ELR (cell line): ENCODE data around the gene RAPGEF5.

ENCODE experiments used
- DNase-seq: peaks from one replicate; pipeline ENCODE4 v3.0.0-alpha.2; 2015; ENCODE audit warnings: low read depth

RAPGEF5 gene

DNA sequence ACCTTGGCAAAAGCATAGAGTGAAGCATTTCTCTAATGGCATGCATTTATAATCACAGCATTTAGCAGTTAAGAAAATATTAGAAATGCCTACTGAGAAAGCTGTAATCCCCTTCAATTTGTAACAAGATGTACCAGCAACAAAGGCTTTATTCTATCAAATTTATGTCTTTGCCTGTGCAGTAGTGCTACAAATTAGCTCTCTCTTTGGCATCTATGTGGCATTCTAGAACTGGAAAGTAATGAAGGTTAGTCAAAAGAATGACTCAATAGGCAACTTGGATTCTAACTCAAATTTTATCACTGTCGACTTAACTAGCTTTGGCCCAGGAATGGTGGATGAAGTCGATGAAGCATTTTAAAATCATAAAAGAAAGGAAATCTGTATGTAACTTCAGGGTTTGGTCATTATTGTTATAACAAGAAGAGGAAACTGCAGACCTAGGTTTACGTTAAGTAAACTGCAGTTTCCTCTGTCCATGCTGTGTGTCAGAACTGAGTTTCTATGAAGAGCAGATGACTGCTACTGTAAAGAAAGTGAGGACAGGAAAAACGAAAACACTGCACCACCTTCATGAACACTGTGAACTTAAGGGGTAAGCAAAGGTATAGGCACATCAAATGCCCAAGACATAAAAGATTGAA is 140.0 kb downstream of the RAPGEF5 start:
- DNase-seq, result no peak

DNA sequence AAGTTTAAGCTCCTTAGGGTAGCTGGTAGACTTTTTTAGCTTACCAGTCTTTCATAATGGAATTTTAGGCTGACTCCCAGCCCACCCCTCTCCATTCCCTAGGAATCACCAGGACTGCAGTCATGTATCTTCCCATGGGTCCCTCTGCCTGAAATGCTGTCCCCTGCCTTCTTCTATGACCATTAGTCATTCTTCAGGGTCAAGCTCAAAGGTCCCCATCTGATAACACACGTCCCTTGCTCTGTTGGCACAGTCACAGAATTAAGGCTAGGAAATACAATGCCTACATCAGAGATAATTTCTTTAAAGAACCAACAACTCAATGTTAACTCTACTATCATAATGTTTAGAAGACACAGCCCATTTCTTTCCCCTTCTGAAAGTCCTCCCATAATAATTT is 140.6 kb downstream of the RAPGEF5 start:
- no peak for DNase-seq

DNA sequence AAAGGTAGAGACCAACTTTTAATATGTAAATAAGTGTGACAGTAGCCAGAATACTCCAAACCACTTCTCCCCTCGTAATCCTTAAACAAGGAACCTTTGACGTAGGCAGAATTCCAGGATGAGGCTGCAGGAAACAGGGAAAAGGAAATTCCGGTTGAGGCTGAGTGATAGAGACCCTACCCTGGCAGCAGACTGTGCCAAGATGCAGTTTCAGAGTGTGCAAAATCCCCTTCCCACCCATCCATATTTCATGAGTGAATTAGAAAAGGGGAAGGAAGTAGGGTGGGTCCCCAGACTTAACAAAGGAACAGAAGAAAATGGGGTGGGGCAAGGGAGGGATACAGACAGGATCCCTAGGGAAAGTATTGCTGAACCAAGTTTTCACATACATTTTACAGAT is 143.0 kb downstream of the RAPGEF5 start:
- DNase-seq, result no peak

DNA sequence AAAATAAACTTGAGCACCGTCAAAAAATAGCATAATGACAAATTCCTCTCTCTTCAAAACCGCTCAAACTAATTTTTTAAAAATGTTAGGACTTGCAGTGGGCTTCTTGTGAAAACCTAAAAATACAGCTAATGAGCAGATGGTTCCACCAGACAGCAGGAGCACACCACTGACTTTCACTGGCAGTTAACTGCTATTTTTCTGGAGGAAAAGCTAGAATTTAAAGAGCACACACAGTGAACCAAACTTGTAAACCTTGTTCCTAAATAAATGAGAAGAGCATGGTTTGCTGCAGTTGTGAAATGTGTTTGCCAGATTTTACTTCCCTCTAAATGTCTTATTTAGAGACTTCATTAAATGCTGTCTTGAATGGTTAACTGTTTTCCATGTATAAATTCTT is 143.9 kb downstream of the RAPGEF5 start:
- DNase-seq, result no peak

DNA sequence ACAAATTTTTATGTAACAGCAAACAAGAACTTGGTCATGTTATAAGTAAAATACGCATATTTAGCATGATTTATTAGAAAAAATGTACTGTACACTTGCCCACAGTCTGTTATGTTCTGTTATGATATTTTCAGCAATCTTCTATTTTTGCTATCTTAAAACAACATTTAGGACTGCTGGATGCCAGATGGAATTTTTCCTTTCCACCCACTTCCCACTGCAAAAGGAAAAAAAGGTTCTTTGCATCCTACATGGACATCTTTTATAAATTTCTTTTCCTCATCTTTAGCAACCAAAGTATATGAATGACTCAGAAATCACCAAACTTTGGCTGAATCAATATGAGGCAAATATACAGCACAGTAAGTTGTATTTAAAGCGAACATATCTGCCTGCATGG is 146.0 kb downstream of the RAPGEF5 start:
- no peak for DNase-seq

DNA sequence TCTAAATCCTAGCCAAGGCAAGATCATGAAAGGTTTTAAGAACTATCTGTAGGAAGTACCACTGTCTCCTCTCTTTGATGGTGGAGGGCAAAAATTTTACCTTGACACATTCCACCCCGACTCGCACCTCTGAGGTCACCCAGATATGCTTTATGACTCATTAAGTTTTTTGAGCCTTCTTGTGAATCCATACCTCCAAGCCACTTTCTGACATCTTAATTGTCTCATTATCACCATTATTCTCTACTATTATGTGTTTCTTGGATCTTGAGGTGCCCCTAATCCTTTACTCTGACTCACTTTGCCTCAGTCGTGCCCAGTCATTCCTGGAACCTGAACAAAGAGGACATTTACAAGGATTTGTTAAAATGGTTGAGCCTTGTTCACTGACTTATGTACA is 146.6 kb downstream of the RAPGEF5 start:
- no peak for DNase-seq

DNA sequence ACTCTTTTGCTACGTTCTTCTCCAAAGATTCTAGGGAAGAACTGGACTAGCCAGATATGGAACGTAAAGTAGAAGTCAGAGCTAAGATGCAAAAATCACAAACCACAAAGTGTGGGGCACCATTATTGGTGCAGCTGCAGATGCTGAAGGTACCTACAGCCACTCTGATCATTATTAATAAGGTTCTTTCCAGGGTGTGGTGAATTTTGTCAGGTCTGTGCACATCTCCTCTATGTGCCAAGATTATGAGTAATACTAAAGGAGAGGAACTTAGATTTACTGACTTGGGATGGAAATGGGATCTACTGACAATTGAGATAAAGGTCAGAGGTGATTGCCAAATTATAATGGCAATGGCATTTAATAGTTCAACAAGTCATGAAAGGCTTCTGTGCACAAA is 148.2 kb downstream of the RAPGEF5 start:
- no peak for DNase-seq

DNA sequence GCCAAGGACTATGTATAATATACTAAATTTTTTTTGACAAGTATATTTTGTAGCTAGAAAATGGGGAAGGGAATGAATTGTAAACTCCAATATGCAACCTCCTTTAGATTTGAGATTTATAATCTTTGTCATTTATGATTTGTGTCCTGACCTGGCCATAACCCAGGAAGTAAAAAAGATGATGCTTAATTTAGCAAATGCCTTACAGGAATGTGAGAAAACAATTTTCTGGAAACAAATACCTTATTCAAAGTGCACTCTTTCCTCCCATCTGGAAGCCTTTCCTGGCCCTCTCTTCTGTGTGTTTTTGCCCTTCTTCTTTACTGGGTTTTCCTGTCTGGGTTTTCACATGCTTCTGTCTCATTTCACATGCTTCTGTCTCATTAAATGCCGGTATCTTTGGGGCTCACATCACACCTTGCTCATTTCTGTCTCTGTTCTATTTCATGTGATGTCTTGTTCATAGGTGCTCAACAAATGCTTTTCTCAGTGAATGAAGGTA is 149.2 kb downstream of the RAPGEF5 start:
- DNase-seq, result no peak

DNA sequence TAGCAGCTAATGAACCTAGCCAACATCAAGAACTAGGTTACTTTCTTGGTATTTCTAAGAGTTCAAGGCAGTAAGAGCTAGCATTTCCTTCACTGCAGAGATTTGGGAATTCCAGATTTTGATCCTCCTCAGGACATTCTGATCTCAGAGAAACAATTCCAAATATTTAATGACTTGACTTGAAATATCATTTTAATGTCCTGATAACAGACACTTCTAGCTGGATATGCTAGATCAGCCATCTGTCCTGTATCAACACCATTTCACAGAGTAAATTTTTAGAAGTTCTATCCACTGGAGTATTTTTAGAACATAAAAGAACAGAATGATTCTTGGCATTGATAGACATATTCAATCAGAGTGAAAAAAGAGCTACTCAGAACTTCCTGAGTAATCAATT is 151.3 kb downstream of the RAPGEF5 start:
- no peak for DNase-seq

DNA sequence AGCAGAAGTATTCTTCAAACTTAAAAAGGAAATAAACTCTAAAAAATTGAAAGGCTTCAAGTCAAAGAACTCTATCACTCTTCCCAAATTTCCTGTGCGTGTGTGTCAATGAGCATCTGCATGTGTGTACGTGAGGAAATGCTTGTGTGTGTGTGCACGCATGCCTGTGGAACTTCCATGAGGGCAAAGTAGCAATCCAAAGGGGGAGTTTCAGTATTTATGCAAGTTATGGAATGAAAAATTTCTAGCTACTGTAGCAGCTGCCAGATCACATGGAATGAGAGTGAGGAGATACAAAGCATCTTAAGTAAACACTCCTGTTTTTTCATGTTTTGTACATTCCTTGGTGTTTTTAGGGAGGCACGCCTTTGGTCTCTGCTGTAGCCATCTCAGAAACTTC is 152.6 kb downstream of the RAPGEF5 start:
- DNase-seq, result no peak

DNA sequence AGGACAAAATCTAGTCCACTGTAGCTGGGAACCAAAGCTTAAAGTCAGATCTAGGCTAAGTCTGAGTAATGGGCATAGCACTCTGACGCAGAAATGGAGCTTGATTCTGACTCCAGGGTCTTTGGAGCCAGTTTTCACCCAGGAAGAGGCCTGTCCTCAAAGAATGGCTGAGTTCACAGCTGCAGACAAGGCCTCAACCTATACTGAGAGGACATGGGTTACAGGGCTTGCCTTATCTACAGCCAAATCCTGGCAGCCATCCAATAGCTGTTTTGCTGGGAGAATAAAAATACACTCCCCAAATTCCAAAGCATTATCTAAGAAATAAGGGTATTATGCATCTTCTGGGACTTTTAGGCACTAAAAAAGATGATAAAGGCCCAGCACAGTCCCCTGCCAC is 154.8 kb downstream of the RAPGEF5 start:
- no peak for DNase-seq

DNA sequence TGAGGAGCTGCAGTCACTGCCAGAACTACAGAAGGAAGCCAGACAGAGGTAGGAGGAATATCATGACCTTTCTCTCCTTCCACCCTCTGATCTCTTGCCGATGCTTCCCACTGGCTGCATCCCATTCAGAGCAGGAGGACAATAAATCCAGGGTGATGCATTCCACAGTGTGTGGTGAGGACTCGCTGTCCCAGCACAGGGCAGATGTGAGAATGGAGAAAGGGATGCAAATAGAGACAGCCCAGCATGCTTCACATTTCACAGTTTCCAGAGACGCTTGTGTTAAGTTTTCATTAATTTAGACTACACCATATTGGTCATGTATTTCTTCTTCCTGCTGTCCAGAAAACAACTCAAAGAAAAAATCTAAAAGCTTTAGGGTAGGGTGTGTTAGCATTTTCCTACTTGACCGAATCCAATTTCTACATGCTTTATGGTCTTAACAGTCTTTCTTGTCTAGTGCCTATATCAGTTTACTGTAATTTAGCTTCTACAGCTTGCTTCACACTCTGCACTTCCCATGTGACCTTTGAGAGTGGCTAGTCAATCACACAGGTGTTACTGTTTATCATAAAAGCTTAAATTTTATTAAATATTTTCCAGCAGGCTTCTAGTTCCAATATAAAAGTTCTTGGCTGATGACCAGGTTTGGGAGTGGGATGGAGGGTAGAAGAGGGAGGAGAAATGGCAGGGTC is 155.6 kb downstream of the RAPGEF5 start:
- DNase-seq, result no peak

DNA sequence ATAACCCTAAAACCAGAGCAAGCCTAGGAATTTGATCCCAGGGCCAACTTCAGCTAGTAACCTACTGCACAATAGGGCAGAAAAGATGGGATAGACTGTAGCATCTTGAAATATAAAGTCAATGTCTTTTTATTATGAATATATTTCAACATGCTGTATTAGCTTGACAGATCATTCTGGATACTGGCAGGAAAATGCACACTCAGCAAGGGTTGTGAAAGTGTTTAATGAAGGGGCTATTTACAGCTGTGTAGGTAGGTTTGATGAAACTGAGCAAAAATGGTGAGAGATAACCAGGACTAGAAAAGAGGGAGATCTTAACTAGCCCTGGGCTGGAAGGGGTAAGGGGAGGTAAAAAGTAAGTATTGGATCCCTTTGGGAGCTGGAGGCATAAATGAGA is 156.2 kb downstream of the RAPGEF5 start:
- no peak for DNase-seq

DNA sequence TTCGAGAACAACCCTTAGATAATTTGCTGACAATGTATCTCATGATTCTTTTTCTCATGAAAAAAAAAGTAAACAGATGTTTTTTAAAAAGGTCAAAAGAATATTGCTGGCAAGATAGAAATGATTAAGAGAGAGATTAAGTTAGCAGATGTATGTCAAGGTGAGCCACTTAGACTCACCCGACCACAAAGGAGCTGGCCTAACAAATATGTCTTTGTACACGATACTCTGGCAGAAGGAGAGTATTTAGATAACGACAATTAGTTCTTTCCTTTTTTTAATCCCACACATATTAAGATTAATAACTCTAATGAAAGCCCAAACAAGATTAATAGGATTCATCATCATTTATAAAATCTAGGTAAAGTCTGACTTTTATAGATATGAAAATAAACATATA is 156.7 kb downstream of the RAPGEF5 start:
- DNase-seq, result no peak

DNA sequence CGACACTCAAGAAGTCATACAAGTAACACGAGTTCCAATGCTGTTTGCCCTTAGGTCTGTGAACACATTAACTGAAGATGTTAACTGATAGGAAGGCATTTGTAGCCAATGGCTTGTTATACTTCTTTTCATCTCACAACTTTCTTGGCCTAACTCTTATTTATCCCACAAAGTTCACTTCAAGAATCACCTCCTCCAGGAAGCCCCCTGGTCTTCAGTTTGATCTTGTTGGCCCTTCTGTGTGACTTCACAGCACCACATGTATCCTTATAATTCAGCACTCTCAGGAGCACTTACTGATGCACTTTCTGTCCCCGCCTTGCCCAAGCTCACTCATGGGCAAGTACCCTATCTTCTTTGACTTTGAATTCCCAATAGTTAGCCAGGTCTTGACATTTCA is 159.6 kb downstream of the RAPGEF5 start:
- no peak for DNase-seq

DNA sequence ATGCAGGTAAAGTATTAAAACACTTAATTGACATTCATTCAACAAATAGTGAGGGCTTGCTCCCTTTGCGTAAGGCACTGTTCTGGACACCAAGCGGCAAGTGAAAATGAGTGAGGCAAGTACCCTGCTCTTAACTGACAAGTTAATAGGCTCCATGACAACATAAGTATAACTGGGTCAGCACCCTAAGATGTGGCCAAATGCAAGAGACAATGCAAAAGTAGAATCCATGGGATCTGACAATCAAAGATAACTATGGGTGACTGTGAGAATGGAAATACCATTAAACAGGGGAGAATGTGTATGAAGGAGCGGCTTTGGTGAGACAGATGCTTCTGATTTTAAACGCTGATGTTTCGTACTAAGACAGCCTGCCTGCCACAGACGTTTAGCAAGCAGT is 160.5 kb downstream of the RAPGEF5 start:
- DNase-seq, result no peak

DNA sequence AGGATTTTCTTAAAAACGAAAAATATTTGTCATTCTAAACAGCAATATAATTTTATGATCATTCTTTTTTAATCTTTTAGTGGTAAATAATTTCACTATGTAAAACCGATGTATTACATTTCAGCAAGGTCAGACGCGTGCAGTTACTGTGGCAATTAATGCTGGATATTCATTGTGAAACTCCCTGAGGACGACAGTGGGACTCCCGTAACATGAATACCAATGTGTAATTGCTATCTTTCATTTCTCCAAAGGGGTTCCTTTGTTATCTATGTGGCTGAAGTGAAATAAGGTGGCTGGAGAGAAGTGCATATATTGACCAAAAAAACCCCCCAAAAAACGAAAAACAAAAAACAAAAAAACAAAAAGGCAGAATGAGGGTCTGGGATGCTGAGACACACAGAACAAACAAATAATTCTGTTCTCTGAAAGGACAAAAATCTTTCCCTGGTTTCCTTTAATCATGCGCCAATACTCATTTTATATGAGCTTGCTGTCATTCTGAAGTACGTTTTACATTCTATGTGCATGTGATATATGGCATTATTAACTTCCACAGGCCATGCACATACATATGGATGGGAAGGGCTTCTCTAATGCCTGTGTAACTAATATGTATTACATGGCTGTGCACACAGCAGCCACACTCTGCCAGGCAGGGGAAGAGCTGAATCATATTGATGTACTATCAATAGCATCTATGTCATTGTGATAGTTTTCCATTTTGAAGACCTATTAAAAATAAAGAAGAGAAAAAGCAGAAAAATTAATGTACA is 161.4 kb downstream of the RAPGEF5 start:
- DNase-seq, result no peak

DNA sequence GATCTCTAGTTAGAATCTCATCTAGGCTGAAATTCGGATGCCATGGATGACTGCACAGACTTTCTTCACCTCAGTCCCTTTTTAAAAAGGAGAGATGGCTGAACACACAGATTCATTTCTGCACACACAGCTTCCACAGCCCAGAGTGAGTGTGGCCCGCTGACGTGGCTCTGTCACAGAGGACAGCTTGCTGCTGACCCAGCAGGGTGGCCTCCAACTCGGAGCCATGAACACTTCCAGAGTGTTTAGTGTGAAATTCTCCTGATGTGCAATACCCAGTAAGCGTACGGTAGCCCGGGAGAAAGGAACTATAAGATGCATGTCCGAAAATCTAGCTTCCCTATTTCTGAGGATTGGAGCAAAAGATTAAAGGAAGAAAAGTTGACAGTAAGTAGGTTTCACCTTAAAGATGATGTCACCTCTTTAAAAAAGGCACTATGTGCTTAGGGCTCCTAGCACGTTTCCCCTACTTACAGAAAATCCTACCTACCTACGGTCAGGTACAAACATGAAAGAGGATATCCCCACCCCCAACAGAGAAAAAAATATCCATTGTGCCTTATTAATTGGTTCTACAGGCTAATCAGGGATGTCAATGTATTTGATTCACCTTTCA is 162.2 kb downstream of the RAPGEF5 start:
- no peak for DNase-seq

DNA sequence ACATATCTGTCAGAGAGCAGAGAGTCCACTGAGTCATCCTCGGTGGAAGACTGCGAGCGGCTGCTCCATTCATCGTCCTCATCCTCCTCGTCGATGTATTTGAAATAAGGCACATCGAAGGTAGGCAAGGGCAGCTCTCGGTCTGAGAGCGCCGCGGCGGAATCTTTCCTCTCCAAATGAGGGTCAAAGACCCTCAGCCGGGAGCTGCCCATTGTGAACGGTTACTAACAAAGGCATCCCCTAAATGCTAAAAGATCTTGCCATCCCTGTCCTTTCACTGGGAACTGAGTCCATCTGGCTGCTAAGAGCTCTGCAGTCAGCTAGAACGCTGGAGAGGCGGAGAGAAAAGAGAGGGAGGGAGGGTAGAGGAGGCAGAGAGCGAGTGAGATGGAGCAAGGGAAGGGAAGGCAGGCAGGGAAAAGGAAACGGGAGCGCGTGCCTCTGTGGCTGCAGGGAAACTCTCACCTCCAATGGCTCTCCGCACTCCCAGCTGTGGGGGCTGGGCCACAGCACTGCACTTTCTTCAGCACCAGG is 163.4 kb downstream of the RAPGEF5 start:
- peak; percentile 15 for DNase-seq

DNA sequence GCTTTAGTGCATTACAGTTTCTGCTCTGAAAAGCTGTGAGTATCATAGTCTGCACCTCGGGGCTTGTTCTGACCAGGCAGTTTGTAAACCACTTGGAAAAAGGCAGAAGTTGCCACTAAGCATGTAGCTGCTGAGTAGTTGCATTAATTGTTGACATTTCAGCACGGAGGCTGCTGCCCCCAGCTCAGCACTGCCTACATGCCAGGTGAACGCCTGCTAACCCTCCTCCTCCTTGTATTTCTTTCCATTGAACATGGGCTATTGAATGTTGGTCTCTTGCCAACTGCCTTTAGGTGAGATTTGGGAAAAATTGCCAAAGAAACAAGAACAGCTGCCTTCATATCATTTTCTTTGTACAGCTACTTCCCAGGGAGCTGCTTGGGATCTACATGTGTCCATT is 164.2 kb downstream of the RAPGEF5 start:
- DNase-seq, result no peak

DNA sequence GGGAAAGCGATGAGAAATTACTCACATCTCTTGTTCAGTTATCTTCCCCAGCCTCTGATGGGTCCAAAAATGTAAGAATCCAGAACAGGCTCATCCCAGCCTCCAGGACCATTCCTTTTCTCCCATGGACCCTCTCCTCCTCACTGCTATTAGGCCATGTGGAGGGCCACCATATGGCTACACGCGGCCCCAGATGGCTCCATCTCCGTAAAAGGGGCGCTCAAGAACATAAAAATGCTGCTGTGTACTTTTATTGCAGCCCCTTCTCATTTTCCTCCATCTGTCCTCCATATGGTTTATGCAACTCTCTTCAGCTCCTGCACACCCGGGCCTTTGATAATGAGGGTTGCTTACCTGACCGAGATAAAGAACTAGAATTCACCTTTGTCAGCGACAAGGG is 166.2 kb downstream of the RAPGEF5 start:
- no peak for DNase-seq

DNA sequence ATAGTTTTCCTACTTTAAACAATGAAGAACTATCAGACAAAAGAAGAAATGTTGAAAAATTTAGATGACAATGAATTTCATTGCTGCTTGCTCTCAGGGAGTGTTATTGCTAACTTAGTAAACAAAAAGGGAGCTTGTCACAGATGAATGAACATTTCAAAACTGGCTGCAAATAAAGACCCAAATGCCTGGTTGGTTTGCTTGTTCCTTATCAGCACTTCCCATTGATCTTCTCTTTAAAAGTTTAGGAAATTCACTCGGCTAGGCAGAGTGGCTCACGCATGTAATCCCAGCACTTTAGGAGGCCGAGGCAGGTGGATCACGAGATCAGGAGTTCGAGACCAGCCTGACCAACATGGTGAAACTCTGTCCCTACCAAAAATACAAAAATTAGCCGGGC is 167.2 kb downstream of the RAPGEF5 start:
- no peak for DNase-seq

DNA sequence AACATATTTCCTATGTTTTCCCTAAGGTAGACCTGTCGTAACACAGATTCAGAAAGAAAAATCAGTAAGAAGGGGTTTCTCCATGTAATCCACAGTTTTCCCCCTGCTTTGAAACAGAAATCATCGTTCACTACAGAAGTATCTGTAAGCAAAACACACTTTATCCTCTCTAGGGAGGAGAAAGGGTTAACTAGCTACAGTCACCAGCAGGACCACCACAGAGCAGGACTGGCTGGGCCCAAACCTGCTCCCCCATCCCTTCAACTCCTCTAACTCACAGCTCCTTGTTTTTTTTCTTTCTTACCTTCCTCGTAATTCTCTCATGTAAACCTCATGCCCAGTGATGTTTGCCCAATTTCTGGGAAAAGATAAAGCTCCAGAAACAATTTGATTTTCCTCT is 167.7 kb downstream of the RAPGEF5 start:
- DNase-seq, result no peak
